ENCODE data around the gene DHRS9.

Gene DHRS9

DNA sequence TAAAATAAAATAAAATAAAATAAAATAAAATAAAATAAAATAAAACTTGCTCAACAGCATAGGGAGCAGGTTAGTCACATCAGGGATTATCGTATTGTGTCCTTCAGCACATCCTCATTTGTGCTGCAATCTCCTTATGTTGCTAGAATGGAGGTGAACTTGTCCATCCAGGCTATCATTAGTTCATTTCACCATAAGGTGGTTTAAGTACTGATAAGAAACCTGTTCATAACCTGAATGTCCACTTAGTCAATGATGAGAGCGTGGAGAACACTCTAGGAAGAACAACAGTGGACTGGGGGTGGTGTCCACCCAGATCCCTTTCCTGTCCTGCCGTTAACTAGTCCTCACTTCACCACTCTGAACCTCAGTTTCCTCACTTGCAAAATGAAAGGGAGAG, 21.9 kb downstream of the DHRS9 start:
- H3K36me3 ChIP-seq (ENCODE audit: insufficient read depth, low read length): no peaks in the 10 kb centered on the region
- TF ChIP-seq, protein P1, sequence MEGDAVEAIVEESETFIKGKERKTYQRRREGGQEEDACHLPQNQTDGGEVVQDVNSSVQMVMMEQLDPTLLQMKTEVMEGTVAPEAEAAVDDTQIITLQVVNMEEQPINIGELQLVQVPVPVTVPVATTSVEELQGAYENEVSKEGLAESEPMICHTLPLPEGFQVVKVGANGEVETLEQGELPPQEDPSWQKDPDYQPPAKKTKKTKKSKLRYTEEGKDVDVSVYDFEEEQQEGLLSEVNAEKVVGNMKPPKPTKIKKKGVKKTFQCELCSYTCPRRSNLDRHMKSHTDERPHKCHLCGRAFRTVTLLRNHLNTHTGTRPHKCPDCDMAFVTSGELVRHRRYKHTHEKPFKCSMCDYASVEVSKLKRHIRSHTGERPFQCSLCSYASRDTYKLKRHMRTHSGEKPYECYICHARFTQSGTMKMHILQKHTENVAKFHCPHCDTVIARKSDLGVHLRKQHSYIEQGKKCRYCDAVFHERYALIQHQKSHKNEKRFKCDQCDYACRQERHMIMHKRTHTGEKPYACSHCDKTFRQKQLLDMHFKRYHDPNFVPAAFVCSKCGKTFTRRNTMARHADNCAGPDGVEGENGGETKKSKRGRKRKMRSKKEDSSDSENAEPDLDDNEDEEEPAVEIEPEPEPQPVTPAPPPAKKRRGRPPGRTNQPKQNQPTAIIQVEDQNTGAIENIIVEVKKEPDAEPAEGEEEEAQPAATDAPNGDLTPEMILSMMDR (conservative IDR thresholded peaks at IDR 0.05; ENCODE audit: low read length): no peak
- no peak for TF ChIP-seq EZH2phosphoT487 (IDR thresholded peaks at IDR 0.05; ENCODE audit: borderline replicate concordance)
- H3K9me2 ChIP-seq (replicated peaks; ENCODE audit: low read depth, low read length): no peaks in the 10 kb centered on the region
- no peak overlapping the region for H3K4me3 ChIP-seq (ENCODE audit: low read length, poor library complexity, severe bottlenecking)
- no peak overlapping the region for H3K4me2 ChIP-seq (ENCODE audit: low read depth, low read length, poor library complexity, severe bottlenecking)
- H3K4me1 ChIP-seq (ENCODE audit: insufficient read depth, low read length, poor library complexity, severe bottlenecking): peaks cover 41% of the 10 kb centered on the region
- no peaks in the 10 kb centered on the region for H4K20me1 ChIP-seq (ENCODE audit: insufficient read depth, low read length, poor library complexity, severe bottlenecking)
- no peak overlapping the region for H3K9ac ChIP-seq (ENCODE audit: low read depth, low read length, poor library complexity, severe bottlenecking)
- H3K9me3 ChIP-seq (ENCODE audit: insufficient read depth, low read depth, low read length): no peaks in the 10 kb centered on the region
- no peaks in the 10 kb centered on the region for H3K79me2 ChIP-seq (ENCODE audit: insufficient read depth, low read length)
- H2AFZ ChIP-seq (ENCODE audit: low read length): no peak overlapping the region
- no peaks in the 10 kb centered on the region for H3F3A ChIP-seq (ENCODE audit: low read depth)
- no peaks in the 10 kb centered on the region for H3K27me3 ChIP-seq (ENCODE audit: insufficient read depth, low read length, poor library complexity, severe bottlenecking)

DNA sequence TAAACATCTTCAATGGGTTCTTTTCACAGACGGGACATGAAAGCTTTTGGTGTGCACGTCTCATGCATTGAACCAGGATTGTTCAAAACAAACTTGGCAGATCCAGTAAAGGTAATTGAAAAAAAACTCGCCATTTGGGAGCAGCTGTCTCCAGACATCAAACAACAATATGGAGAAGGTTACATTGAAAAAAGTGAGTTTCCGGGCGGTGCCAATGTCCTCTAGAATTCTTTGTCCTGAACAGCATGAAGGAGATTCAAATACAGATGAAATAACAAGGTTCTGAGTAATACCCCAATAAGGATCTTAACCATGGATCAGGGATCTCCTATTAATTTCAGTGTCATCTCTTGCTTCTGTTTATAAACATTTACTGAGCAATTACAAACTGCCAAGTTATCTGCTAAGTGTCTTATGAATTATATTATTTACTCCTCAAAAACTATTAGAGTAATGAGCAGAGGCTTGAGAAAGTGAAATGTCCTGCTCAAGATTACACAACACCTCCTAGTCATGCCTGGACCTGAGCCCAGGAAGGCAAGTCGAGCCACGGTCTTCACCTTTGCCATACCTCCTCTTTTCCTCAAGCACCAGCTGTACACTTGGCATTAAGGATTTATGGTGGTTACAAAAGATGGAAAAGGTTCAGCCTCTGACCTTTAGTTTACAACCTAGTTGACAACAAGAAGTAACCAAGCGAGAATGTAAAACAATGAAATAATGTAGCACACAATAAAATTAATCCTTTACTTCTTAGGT, 22.6 kb downstream of the DHRS9 start:
- H3K9me3 ChIP-seq (ENCODE audit: insufficient read depth, low read depth, low read length): no peaks in the 10 kb centered on the region
- no peak overlapping the region for H3K4me2 ChIP-seq (ENCODE audit: low read depth, low read length, poor library complexity, severe bottlenecking)
- H2AFZ ChIP-seq (ENCODE audit: low read length): no peak overlapping the region
- H3K27me3 ChIP-seq (ENCODE audit: insufficient read depth, low read length, poor library complexity, severe bottlenecking): no peaks in the 10 kb centered on the region
- no peaks in the 10 kb centered on the region for H3K36me3 ChIP-seq (ENCODE audit: insufficient read depth, low read length)
- H3K9ac ChIP-seq (ENCODE audit: low read depth, low read length, poor library complexity, severe bottlenecking): no peak overlapping the region
- no peak for TF ChIP-seq EZH2phosphoT487 (IDR thresholded peaks at IDR 0.05; ENCODE audit: borderline replicate concordance)
- TF ChIP-seq, protein P1 (conservative IDR thresholded peaks at IDR 0.05; ENCODE audit: low read length): no peak
- H3K79me2 ChIP-seq (ENCODE audit: insufficient read depth, low read length): no peaks in the 10 kb centered on the region
- H3F3A ChIP-seq (ENCODE audit: low read depth): no peaks in the 10 kb centered on the region
- H3K4me1 ChIP-seq (ENCODE audit: insufficient read depth, low read length, poor library complexity, severe bottlenecking): peaks cover 47% of the 10 kb centered on the region
- H3K4me3 ChIP-seq (ENCODE audit: low read length, poor library complexity, severe bottlenecking): no peak overlapping the region
- no peaks in the 10 kb centered on the region for H3K9me2 ChIP-seq (replicated peaks; ENCODE audit: low read depth, low read length)
- no peaks in the 10 kb centered on the region for H4K20me1 ChIP-seq (ENCODE audit: insufficient read depth, low read length, poor library complexity, severe bottlenecking)

DNA sequence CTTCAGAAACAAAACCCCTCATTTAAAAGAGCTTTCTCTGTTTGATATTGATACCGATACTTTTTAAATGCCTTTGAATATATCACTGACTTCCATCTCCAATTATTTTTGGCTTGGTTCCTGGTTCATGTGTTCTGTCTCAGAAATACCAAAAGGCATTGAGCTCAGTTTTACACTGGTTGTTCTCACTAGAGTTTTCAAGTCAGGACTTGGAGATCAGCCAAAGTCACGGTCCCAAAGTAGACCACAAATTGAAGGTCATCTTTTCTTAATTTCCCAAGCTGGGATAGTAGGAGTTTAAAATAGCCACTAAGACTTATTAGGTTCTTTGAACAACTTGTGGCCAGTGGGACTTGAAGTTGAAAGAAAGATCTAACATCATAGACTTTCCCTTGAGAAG, 24.2 kb downstream of the DHRS9 start:
- Histone ChIP-seq H3K4me1 (ENCODE audit: insufficient read depth, low read length, poor library complexity, severe bottlenecking) (peaks cover 46% of the 10 kb centered on the region), H3K9me3 (ENCODE audit: insufficient read depth, low read depth, low read length) (no peaks in the 10 kb centered on the region), H3K9me2 (replicated peaks; ENCODE audit: low read depth, low read length) (no peaks in the 10 kb centered on the region), H3F3A (ENCODE audit: low read depth) (no peaks in the 10 kb centered on the region), H3K79me2 (ENCODE audit: insufficient read depth, low read length) (no peaks in the 10 kb centered on the region), H3K27me3 (ENCODE audit: insufficient read depth, low read length, poor library complexity, severe bottlenecking) (no peaks in the 10 kb centered on the region), H3K9ac (ENCODE audit: low read depth, low read length, poor library complexity, severe bottlenecking) (no peak overlapping the region), H3K36me3 (ENCODE audit: insufficient read depth, low read length) (no peaks in the 10 kb centered on the region), H3K4me3 (ENCODE audit: low read length, poor library complexity, severe bottlenecking) (no peak overlapping the region), H4K20me1 (ENCODE audit: insufficient read depth, low read length, poor library complexity, severe bottlenecking) (no peaks in the 10 kb centered on the region), H2AFZ (ENCODE audit: low read length) (no peak overlapping the region), H3K4me2 (ENCODE audit: low read depth, low read length, poor library complexity, severe bottlenecking) (no peak overlapping the region)
- TF ChIP-seq, protein P1 (conservative IDR thresholded peaks at IDR 0.05; ENCODE audit: low read length): no peak
- no peak for TF ChIP-seq EZH2phosphoT487 (IDR thresholded peaks at IDR 0.05; ENCODE audit: borderline replicate concordance)
